ENCODE results near the gene CCL14. TPM values are rescaled to one million over a fixed set of nuclear protein-coding genes. Genes with fewer than 3 reads are reported as not detected.

Gene CCL14
- polyA plus RNA-seq, 1 of the 3 experiments (the other 2 are of a cell fraction) = not detected

DNA sequence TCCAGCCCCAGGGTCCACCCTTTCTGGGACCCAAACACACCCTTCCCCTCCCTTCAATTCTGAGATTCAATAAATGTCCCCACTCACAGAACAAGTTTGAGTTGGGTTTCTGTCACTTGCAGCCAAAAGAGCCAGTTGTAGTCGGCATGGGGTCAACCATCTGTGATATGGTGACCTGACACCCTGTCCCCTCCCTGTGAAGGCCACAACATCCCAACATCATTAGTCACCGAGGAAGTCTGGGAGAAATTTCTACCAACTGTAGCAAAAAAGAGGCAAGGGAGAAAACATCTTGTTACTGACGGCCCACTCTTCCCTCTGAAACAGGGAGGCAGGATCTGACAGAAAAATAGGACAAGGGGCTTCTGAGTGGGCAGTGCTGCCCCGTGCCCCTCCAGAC, 42.4 kb downstream of the CCL14 start:
- Histone ChIP-seq H4K20me1 (ENCODE audit: insufficient read depth) (no peaks in the 10 kb centered on the region), H3K79me2 (ENCODE audit: insufficient read depth) (no peaks in the 10 kb centered on the region), H3K4me2 (no peak overlapping the region), H3K9me2 (no peaks in the 10 kb centered on the region), H2AFZ (ENCODE audit: low read depth) (no peak overlapping the region), H3K4me1 (ENCODE audit: control insufficient read depth in 1 of 2, insufficient read depth in 2 of 2, low read depth in 1 of 2, low read length in 1 of 2) (no peaks in the 10 kb centered on the region), H3K27me3 (ENCODE audit: insufficient read depth) (peaks cover 6% of the 10 kb centered on the region; the same call in 1 of the 2 replicates), H3K36me3 (replicated peaks in 1 of 2; ENCODE audit: control insufficient read depth in 1 of 2, insufficient read depth in 2 of 2, low read length in 1 of 2) (no peaks in the 10 kb centered on the region), H3K9me3 (no peaks in the 10 kb centered on the region), H3F3A (replicated peaks; ENCODE audit: insufficient read depth) (no peaks in the 10 kb centered on the region), H3K9ac (no peak overlapping the region), H3K27ac (ENCODE audit: low read depth in 2 of 2, low read length in 1 of 2) (no peak overlapping the region), H3K4me3 (ENCODE audit: low read depth in 2 of 2, low read length in 1 of 2) (no peak overlapping the region)
- TF ChIP-seq FOSL2 (IDR thresholded peaks at IDR 0.05; ENCODE audit: borderline replicate concordance, low read depth) (no peak), GATA2 (CRISPR knock-in tag; IDR thresholded peaks at IDR 0.05) (no peak), RCOR1 (IDR thresholded peaks at IDR 0.05; ENCODE audit: low read length) (no peak), TCF12 (IDR thresholded peaks at IDR 0.05) (no peak)
- TF ChIP-seq, protein P1, sequence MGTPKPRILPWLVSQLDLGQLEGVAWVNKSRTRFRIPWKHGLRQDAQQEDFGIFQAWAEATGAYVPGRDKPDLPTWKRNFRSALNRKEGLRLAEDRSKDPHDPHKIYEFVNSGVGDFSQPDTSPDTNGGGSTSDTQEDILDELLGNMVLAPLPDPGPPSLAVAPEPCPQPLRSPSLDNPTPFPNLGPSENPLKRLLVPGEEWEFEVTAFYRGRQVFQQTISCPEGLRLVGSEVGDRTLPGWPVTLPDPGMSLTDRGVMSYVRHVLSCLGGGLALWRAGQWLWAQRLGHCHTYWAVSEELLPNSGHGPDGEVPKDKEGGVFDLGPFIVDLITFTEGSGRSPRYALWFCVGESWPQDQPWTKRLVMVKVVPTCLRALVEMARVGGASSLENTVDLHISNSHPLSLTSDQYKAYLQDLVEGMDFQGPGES (IDR thresholded peaks at IDR 0.05; ENCODE audit: low read depth, low read length) = no peak
- CTCF ChIA-PET = no interaction called here
- no peak for DNase-seq
- WGBS (ENCODE audit: low lambda C conversion rate) = 43% methylated on average over 4 of the region's 4 CpGs
- POLR2A ChIA-PET = no interaction called here

DNA sequence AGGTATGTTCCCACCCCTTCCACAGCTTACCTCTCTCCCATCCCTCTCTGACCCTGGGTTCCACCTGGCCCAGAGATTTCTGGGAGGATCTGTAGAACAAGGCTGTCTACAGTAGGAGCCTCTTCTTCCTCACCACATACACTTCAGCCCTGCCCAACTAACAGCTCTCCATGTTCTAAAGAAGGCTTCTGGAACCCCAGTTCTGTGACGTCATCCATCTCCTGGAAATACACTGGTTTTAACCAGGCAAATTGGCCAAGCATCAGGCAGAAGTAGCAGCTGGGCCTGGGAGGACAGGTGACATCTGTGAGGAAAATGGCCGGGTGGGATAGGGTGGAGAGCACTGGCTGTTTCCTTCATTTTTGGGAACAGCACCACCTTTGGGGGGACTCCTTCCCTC, 43.0 kb downstream of the CCL14 start, which contains the start of gene LYZL6:
LYZL6 (minus strand) TSS at position 177 of the 400 bp plus-strand sequence. CDS start 4,357 bp downstream, outside the sequence.
- Histone ChIP-seq H3F3A (replicated peaks; ENCODE audit: insufficient read depth) (no peaks in the 10 kb centered on the region), H3K9ac (no peak within 1 kb of the TSS), H3K4me2 (no peak within 1 kb of the TSS), H3K27me3 (ENCODE audit: insufficient read depth) (peaks cover 6% of the 10 kb centered on the region; the same call in 1 of the 2 replicates), H3K27ac (ENCODE audit: low read depth in 2 of 2, low read length in 1 of 2) (no peak within 1 kb of the TSS), H3K9me2 (no peaks in the 10 kb centered on the region), H3K9me3 (no peaks in the 10 kb centered on the region), H3K4me3 (ENCODE audit: low read depth in 2 of 2, low read length in 1 of 2) (no peak within 1 kb of the TSS), H4K20me1 (ENCODE audit: insufficient read depth) (no peaks in the 10 kb centered on the region), H2AFZ (ENCODE audit: low read depth) (no peak within 1 kb of the TSS), H3K79me2 (ENCODE audit: insufficient read depth) (no peaks in the 10 kb centered on the region), H3K4me1 (ENCODE audit: control insufficient read depth in 1 of 2, insufficient read depth in 2 of 2, low read depth in 1 of 2, low read length in 1 of 2) (no peaks in the 10 kb centered on the region), H3K36me3 (replicated peaks in 1 of 2; ENCODE audit: control insufficient read depth in 1 of 2, insufficient read depth in 2 of 2, low read length in 1 of 2) (no peaks in the 10 kb centered on the region)
- ChIA-PET CTCF (no interaction called here), POLR2A (no interaction called here)
- 30% methylated on average over 2 of the region's 2 CpGs for WGBS (ENCODE audit: low lambda C conversion rate)
- TF ChIP-seq NFIC (IDR thresholded peaks at IDR 0.05; ENCODE audit: borderline replicate concordance) = no peak
- no peak for TF ChIP-seq RCOR1 (IDR thresholded peaks at IDR 0.05; ENCODE audit: low read length)
- TF ChIP-seq, protein P2, sequence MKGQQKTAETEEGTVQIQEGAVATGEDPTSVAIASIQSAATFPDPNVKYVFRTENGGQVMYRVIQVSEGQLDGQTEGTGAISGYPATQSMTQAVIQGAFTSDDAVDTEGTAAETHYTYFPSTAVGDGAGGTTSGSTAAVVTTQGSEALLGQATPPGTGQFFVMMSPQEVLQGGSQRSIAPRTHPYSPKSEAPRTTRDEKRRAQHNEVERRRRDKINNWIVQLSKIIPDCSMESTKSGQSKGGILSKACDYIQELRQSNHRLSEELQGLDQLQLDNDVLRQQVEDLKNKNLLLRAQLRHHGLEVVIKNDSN (IDR thresholded peaks at IDR 0.05; ENCODE audit: borderline replicate concordance, low read depth) = no peak
- no peak for TF ChIP-seq GATA2 (CRISPR knock-in tag; IDR thresholded peaks at IDR 0.05)
- no peak for TF ChIP-seq MXI1 (IDR thresholded peaks at IDR 0.05; ENCODE audit: low read depth, low read length)
- TF ChIP-seq EP300 (IDR thresholded peaks at IDR 0.05; ENCODE audit: borderline replicate concordance in 1 of 2, low read depth in 1 of 2, low read length in 1 of 2) = no peak
- no peak for TF ChIP-seq POLR2AphosphoS5 (IDR thresholded peaks at IDR 0.05; ENCODE audit: low read depth, low read length)
- TF ChIP-seq YY1 (IDR thresholded peaks at IDR 0.05; ENCODE audit: low read depth) = no peak
- TF ChIP-seq, protein P1 (IDR thresholded peaks at IDR 0.05; ENCODE audit: low read depth, low read length) = no peak
- no peak for TF ChIP-seq RAD21 (IDR thresholded peaks at IDR 0.05; ENCODE audit: low read length)
- TF ChIP-seq, protein P3, sequence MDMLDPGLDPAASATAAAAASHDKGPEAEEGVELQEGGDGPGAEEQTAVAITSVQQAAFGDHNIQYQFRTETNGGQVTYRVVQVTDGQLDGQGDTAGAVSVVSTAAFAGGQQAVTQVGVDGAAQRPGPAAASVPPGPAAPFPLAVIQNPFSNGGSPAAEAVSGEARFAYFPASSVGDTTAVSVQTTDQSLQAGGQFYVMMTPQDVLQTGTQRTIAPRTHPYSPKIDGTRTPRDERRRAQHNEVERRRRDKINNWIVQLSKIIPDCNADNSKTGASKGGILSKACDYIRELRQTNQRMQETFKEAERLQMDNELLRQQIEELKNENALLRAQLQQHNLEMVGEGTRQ (IDR thresholded peaks at IDR 0.05; ENCODE audit: borderline replicate concordance, low read depth, low read length) = no peak
- no peak for DNase-seq

All from SK-N-SH (cell line).